DMS53 (cell line): ENCODE data around the gene MAGEA1.
A peak's percentile ranks its signal among the peaks of the same experiment; 100 is the strongest.
"Not testable (repeated sequence)": the region's sequence is repeated elsewhere in the genome, so short reads cannot be mapped to it uniquely, and the experiment has no call there.

Source experiments
- DNase-seq: peaks from one replicate; lab custom pipeline; 2025; lab: John Stamatoyannopoulos, UW

Gene MAGEA1

DNA sequence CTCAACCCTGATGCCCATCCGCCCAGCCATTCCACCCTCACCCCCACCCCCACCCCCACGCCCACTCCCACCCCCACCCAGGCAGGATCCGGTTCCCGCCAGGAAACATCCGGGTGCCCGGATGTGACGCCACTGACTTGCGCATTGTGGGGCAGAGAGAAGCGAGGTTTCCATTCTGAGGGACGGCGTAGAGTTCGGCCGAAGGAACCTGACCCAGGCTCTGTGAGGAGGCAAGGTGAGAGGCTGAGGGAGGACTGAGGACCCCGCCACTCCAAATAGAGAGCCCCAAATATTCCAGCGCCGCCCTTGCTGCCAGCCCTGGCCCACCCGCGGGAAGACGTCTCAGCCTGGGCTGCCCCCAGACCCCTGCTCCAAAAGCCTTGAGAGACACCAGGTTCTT, at the start of gene MAGEA1:
Gene MAGEA1, plus strand, starts transcription at position 154 of the 400 bp plus-strand sequence. CDS start 3,106 bp downstream, outside the sequence.
- DNase-seq, result no peak

DNA sequence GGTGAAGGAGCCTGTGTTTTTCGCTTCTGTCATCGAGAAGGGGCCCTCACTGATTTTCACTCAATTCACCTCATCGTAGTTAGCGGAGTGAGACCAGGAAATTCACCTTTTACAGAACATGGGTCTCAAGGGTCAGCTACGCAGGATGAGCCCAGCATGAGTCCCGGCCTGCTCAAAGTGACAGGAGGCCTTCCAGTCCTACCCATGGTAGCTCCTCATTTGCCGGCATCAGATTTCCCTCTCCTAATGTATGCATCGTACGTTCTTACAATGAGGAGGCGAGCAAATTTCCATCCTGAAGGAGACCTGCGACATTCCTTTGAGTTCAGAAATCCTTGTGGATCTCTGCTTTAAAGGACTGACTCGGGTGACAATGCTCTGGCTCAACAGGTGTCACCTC, 46.2 kb upstream of the MAGEA1 start:
- DNase-seq, result not testable (repeated sequence)

GRCh38 chrX:153139074-153139473, 40.0 kb upstream of the MAGEA1 start:
- not testable (repeated sequence) for DNase-seq

DNA sequence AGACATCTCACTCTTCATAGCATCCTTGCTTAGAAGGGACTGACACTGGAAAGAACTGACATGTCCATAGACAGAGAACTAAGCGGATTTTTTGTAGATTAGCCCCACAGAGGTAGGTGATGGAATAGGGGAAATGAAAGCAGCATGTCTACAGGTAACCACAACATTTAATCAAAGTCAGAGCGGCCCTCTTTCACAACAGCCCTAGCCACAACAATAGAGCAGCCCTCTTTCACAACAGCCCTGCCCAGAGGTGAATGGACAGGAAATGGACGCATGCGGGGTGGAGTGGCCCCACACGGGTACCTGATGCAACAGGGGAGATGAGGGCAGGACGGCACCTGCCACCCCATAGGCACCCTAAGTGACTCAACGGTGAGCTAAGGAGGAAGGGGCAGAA, 32.8 kb upstream of the MAGEA1 start:
- not testable (repeated sequence) for DNase-seq

- no peak for DNase-seq
Measured at GRCh38 chrX:153153516-153153915, 25.6 kb upstream of the MAGEA1 start.

DNA sequence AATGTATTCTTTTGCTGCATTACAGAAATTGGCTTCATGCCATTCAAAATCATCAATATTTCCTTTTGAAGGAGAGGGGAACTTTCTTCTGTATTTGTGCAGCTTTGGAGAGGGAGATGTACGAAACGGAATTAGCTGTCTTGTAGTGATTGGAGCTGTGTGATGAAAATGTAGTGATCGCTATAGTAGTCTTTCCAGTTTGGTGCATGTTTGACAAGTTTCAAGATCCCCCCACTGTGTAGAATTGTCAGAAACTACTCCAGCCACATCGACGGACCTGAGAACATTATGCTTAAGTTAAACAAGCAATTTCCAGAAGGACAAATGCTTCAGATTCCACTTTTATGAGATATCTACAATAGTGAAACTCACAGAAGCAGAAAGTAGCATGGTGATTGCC, 21.6 kb upstream of the MAGEA1 start:
- DNase-seq, result no peak

GRCh38 chrX:153158319-153158718, 20.8 kb upstream of the MAGEA1 start:
- DNase-seq, result no peak

- DNase-seq, result no peak
Measured at GRCh38 chrX:153161952-153162351, 17.1 kb upstream of the MAGEA1 start.

DNA sequence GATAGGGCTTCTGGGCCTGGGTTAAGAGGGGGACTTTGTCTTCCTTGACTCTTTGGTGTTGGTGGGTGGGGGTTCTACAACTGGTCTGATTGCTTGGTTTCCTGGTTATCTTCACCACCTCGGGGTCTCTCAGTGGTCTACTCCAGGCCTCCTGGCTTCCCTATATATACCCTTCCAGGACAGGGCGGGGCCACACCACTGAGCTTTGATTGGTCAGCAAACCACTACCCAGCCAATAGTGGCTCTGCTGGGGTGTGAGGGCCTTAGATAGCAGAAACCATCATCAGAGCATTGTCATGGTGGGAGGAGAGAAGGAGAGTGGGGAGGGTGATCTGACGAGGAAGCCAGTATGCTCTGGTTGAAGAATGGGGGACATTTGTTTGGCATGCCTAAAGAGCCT, 14.4 kb upstream of the MAGEA1 start:
- no peak for DNase-seq

- DNase-seq, result not testable (repeated sequence)
Measured at GRCh38 chrX:153168423-153168822, 10.7 kb upstream of the MAGEA1 start.

DNA sequence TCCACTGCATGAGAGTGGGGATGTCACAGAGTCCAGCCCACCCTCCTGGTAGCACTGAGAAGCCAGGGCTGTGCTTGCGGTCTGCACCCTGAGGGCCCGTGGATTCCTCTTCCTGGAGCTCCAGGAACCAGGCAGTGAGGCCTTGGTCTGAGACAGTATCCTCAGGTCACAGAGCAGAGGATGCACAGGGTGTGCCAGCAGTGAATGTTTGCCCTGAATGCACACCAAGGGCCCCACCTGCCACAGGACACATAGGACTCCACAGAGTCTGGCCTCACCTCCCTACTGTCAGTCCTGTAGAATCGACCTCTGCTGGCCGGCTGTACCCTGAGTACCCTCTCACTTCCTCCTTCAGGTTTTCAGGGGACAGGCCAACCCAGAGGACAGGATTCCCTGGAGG, 2.7 kb downstream of the MAGEA1 start:
- no peak for DNase-seq

GRCh38 chrX:153184787-153185186, 5.7 kb downstream of the MAGEA1 start:
- DNase-seq, result no peak

- DNase-seq, result no peak
Measured at GRCh38 chrX:153190381-153190780, 11.3 kb downstream of the MAGEA1 start.

GRCh38 chrX:153200462-153200861, 21.4 kb downstream of the MAGEA1 start:
- no peak for DNase-seq

DNA sequence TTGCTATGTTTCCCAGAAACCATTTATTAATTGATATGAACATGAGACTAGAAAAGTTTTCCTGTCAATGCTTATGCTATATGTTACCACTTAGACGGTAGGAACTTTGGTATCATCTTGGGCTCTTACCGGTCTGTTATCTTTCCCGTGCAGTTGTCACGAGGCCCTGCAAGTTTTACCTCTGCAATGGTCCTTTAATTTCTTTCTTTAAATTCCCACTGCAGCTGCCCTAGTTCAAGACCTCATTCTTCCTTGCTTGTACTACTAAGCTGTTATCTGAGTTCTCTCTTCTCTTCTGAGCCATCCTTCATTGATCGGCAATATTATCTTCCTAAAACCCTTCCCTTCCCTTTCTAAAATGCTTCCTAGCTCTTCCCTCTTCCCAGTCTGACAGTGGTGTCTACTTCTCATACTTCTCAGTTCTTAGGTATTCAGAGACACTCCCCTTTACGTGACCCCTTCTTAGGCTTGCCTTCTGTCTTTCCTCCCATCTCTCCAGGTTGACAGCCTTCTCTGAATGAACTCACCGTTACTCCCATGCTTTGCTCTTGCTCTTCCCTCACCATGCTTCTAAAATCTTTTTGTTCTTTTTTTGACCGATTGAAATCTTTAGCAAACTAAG, 27.5 kb downstream of the MAGEA1 start:
- no peak for DNase-seq

GRCh38 chrX:153209347-153209746, 30.3 kb downstream of the MAGEA1 start:
- peak; percentile 2 for DNase-seq

DNA sequence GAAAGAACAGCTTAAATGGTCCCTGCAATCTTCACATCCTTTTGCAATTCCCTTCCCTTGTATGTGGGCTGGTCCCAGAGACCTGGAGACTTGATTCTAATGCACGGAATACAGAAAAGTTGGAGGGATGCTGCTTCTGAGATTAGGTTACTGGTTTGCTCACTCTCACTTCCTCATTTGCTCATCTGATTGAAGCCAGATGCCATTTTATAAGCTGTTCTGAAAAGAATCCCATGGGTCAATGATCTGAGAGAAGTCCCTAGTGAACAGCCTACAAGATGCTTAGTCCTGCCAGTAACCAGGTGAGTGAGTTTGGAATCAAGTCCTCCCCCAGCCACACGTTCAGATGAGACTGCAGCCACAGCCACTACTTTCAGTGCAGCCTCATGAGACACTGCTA, 35.9 kb downstream of the MAGEA1 start:
- no peak for DNase-seq

DNA sequence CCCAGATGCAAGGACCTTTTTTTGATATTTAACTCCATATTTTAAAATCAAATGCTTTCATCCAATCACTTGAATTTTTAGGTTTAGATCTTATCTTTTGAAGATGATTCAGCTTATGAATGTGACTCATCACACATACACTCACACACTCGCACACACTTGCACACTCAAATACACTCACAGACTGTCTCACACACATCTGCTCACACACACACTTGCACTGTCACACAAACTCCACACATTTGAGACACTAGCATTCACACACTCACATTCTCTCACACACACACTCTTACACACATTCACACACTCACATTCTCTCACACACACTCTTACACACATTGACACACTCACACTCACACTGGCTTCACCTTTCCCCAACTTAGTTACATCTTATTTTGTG, 37.8 kb downstream of the MAGEA1 start:
- no peak for DNase-seq

- DNase-seq, result no peak
Measured at GRCh38 chrX:153225438-153226098, 46.5 kb downstream of the MAGEA1 start.

GRCh38 chrX:153226344-153227185, 47.5 kb downstream of the MAGEA1 start:
- no peak for DNase-seq
